ENCODE measurements around the gene LMO4.

The LMO4 gene

DNA sequence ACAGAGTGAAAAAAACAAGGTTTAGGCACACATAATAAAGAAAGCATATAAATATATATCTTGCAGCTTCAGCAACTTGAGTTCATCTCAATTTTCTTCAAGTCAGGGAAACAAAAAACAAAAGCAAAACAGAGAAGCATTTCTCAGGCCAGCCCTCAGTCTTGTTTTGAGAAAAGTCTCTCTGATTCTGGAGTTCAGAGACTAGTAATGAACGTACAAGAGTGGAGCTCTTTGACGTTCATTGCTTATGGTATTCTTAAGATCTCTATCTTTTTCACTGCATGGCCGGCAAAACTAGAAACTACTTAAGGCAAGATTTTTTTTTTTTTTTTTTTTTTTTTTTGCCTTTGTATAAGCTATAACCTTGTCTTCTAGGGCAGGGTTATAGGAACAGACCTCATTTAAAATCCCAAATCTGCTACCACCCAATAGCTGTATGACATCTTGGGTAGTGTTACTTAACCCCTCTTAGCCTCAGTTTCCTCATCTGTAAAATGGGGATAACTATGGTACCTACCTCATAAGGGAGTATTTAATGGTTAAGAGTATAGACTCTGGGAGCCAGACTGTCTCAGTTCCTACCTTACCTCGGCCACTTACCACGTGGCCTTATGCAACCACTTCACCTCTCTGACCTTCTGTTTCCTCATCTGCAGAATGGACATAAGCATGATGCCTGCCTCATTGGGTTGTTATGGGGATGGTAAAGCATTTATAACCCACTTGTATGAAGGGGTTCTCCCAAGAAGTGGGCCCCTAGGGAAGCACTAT, 33.6 kb downstream of the LMO4 start:
- no peak for DNase-seq

DNA sequence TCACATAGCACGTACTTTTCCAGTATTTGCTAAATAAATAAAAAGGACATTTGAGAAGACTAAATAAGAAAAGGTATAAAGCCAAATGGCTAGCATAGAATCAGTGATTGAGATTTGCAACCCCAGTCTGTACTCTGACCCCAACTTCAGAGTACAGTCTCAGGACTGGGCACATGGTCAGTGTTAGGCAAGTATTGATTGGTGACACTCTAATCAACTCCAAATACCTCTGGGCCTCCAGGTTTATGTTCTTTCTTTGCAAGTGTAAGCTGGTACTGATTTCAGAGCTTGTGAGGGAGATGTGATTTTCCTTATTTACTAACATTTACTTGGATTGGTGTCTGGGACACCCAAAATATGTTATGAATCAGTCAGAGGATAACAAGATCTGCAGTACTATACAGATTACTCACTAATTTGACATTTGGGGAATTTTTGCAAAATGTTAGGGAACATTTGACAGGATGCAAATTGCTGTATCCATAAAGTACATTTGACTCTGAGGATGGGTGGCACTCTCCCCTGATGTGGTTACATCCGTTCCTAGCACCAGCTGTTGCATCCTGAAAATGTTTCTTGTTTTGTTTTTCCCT, 34.2 kb downstream of the LMO4 start:
- DNase-seq: no peak

DNA sequence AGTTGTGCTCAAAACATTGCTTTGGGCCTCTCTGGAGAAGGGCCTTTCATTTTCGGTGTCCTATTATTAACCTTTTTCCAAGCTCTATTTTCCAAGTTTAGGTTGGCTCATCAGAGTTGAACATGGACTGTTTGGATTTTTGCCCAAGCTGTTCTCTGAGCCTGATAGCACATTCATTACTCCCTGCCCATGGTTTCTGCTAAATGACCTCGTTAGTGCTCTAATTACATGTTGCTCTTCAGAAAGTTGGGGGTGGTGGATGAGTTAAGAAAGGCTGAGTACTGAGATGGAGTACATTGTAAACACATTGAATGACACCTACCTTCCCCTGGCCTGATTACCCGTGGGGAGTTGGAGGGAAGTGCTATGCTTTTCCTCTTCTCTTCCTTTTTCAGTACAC, 38.9 kb downstream of the LMO4 start:
- no peak for DNase-seq

DNA sequence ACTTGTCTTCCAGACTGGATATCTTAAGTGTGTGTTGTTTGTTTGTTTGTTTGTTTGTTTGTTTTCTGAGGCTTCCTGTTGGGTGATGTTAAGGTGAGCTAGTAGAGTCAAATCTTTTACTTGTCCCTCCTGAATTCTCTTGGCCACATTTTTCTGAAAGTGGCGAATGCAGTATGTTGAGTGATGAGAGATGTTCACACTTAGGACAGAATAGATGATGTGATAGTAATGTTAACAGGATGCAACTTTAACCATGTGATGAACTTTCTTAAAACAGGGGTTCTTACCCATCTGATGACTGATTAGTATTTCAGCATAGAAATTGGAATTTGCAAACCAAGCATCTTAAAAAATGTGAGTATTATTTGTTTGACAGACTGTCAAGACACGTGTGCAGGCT, 40.2 kb downstream of the LMO4 start:
- no peak for DNase-seq

DNA sequence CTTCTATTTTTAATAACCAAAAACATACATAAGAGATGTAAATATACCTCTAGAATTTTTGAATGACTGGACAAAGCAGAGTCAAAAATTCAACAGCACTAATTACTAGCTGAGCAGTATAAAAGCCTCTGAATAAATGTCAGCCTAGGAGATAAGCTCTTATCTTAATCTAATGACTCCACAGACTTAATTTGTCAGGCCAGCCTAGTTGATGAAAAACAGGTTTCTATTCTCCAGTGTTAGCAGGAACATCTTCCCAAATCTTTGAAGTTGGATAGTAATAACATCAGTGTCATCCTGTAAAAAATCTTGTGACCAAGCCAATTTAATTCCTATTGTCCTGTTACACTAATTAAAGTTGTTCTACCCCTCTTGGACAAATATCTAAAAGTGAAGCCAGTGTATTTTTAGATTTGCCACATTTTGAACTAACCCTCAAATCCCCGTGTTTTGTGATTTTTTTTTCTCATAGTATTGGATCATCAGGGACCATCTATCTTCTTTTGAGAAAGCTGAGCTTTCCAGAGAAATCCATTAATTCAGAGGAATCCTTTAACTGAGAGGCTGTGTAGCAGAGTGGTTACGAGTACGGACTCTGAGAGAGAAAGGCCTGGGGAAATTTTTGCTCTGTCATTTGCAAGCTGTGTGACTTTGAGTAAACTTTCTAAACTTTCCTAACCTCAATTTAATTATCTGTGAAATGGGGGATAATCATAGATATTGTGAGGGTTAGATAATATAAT, 41.2 kb downstream of the LMO4 start:
- no peak for DNase-seq

DNA sequence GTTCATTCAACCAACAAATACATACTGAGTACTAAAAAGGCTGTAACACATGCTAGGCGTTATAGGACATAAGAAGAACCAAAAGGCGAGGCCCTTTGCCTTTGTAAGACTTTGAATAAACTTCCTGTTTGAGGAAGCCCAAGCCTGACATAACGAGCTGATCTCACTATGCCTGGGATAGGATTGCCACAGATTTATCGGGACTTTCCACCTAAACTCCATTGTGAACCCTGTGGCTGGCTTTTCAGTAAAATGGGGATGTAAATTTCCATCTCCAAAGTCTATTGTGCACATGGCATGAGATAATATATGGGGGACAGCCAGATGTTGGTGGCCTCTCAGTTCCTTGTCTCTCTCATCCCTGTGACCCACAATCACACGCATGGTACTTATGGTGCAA, 41.9 kb downstream of the LMO4 start:
- no peak for DNase-seq

DNA sequence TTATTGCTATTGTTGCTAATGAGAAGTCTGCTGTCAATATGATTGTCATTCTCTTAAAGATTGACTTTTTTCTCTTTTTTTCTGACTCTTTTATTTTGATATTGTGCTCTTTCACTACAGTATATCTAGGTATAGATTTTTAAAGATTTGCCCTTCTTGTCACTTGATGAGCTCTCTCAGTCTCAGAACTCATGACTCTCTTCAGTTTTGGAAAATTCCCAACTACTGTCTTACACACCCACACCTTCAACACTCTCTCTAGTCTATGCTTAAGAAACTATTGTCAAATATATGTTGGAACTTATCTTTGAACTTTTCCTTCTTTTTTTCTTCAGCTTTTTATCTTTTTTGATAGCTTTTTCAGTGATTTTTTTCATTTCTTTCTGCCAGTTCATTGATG, 50.6 kb downstream of the LMO4 start:
- DNase-seq: no peak

DNA sequence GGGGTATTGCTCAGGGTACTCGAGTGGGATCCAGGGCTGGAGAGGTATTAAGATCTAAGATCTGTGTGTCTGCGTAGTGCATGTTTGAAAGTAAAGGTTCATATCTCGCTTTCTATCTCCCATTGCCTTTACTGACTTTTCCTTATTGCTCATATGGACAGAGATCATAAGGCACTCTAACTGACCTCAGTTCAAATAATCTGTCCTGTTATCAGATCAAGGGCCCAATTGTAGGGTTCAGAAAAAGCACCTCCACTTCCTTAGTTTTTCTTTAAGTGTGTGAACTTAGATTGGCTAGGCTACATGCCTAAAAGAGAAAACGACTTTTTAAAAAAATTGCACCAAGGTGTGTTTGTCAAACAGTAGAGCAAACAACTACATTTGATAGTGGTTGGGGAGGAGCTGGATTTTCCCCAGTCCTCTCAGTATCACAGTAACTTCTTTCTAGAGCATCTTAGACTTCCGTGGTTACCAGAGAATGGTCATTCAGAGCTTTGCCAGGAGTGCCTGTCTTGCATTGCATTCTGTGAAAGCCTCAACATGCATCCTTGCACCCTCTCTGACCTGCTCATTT, 57.6 kb downstream of the LMO4 start:
- no peak for DNase-seq

DNA sequence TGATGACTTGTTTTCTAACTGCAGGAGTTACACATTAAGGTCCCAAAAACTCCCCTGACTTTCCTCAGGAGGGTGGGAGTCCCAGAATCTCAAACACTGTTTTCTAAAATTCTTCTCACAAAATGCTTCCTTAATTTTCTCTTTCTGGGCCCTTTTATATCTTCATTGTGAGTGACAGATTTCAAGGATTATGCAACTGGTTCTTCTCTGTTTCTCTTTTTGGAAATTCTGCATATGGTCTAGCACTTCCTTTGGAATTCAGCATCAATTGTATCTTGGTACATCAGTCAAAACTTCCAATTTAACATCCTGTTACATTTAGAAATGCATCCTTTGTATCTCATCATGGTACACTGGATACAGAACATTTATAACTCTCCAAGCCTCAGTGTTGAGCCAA, 59.7 kb downstream of the LMO4 start:
- DNase-seq: no peak

DNA sequence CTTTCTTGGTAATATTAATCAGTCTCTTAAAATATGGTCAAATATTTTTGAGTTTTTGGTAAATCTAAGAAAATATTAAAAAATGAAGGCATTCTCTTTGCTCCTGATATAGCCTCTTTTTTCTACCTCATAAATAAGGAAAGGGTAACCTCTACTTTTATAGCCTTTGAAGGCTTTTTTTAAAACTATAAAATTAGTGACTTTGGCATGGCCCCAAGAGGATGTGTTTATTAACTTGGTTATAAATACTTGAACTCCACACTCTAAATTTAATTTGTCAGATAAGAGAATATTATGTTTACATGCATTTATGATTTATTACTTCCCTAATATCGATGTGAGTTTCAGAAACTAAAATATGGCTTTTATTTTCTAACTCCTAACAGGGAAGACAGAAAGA, 60.3 kb downstream of the LMO4 start:
- DNase-seq: no peak

DNA sequence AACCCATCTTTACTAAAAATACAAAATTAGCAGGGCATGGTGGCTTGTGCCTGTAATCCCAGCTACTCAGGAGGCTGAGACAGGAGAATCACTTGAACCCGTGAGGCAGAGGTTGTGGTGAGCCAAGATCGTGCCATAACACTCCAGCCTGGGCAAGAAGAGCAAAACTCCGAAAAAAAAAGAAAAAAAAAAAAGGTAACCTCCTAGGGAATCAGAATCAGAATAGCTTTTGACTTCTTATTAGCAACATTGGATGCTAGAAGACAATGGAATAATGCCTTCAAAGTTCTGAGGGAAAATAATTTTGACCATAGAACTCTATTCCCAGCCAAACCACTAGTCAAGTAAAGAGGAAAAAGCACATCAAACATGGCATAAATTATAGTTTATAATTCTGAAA, 60.9 kb downstream of the LMO4 start:
- DNase-seq: no peak

DNA sequence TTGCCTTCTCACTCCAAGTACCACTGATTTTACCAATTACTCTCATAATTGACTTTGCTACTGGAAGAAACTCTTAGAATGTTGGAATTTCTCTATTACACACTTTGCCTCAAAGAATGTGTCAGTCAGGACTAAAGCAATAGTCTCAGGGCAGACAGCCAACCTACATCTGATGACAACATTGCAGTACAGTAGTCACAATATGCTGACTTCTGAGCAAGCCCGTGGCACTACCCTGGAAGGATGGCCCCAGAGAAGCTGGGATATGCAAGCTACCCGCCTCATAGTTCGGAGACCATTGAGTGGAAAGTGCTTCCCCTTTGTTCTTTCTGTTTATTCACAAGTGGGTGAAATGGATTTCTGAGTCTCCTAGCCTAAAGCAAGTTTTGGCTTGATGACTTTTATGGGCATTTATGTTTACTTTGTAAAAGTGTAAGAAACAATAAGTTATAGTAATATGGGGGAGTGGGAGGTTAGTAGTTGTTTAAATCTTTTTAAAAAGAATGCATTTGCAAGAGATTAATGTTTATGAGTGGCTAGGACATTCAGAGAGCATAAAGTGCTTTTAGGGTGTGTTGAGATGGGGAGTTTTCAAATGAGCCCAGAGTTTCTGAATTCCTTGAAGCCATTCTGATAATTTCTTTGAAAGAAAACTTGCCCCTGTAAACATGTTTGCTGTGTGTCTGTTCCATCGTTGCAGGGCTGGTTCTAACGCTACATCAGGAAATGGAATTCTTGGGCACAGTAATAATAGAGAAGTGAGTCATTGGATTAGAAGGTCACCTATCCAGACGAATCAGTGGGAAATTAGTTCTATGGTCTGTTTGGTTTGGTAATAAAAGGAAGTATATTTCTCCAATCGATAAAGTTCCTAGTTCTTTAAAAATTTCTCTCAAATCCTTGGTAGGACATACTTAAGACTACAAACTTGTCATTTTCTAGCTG, 63.8 kb downstream of the LMO4 start:
- DNase-seq: no peak

DNA sequence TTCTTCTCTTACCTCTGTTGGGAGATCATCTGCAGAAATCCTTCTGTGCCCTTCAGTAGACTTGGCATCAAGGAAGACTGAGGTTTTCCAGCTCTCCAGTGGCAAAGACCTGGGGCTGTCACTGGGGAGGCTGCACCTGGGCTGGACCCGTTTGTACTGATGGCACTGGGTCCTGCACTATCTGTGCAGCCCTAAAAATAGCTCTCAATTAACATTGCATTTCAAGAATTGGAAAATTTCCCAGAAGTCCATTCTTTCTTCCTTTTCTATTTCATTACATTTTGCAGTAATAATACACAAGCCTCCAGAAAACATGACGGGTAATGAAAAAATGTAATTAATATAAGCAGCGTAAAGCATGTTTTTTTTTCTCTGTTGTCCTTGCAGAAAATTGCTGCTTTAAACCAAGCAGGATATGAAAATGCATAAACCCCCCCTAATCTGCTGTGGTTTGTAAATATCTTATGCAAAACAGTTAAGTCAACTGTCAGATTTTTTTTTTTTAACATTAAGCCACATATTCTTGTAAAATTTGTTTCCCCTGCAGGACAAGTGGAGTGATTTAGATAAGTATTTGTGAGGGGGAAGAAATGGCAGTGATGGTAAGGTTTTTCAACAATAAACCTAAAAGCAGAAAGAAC, 64.9 kb downstream of the LMO4 start:
- DNase-seq: no peak

DNA sequence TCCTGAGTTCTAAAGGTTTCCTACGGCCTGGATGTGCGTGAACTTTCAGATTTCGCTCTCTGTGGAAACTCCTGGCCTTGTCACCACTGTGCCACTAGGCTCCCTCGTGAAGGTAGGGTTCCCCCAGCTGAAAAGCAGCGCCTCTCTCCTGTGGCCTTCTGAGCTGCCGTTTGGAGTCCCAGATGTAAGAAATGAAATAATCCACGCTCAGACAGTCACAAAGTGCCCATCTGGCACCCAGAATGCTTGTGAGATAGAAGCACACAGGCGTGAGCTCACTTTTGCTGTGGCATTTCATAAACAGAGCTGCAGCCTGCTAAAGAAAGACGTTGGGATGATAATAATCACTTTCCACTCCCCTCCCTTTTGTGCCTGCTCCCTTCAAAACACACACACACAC, 65.8 kb downstream of the LMO4 start:
- no peak for DNase-seq

DNA sequence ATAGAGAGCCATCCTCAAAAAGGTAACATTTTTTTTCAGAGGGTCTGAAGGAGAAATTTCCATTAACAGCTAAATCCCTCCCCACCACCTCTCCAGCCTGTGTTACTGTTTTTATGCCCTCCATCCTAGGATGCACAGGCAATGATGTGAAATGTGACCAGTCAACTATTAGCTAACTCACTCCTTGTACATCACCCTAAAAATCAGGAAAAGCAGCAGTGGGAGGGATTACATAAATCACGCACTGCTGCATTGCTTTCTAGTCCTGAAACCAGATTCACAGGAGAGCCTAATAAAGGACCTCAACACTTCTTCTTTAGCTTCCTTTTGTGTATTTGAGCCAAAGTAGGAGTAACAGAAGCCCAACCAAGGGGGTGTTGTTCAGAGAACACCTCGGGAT, 66.3 kb downstream of the LMO4 start:
- no peak for DNase-seq

Measured in NCI-H187 (cell line).